Inflammatory macrophage treated with lipopolysaccharide for 4 hours (primary cell): ENCODE data around the gene TAB3.

ENCODE experiments used
- DNase-seq: peaks from one replicate; pipeline ENCODE4 v3.0.0-alpha.2; 2020

The TAB3 gene

GRCh38 chrX:30889147-30890140, at the start of gene TAB3:
TAB3 (minus strand) TSS chrX:30889254; CDS start chrX:30859588, 29,666 bp downstream.
- peak; percentile 94 for DNase-seq

DNA sequence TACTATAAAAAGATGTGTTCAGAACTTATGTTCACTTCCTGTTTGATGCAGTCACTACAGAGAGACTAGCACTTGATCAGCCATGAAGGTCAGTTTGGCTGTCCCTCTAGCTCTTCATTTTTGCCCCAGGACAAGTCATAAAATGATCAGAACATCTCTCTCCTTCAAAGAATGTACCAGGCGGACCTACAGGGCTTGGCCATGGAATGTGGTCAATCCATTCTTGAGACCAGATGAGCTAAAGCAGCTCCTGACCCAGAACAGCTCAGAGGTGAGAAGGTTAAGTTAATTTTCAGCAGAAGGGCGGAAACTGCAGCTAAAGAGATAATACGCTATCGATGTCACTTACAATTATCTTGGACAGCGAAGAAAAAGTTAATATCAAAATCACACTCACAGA, 49.2 kb upstream of the TAB3 start:
- DNase-seq, result no peak

GRCh38 chrX:30935985-30936384, 46.9 kb upstream of the TAB3 start:
- DNase-seq, result no peak

DNA sequence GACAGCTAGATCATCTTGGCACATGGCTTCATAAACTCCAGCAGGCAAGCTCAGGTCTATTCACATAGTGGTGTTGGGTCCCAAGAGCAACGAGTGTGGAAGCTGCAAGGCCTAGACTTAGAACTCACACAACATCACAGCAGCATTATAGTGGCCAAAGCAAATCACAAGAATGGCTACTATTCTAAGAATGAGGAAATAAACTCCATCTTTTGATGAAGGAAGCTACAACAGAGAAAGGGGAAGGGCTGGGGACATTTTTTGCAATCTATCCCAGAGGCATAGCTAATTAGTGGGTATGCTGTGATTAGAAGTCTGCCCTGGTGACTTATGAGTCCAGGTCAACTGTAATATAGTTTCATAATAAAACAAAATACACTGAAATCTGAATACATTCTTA, 42.9 kb upstream of the TAB3 start:
- DNase-seq, result no peak

DNA sequence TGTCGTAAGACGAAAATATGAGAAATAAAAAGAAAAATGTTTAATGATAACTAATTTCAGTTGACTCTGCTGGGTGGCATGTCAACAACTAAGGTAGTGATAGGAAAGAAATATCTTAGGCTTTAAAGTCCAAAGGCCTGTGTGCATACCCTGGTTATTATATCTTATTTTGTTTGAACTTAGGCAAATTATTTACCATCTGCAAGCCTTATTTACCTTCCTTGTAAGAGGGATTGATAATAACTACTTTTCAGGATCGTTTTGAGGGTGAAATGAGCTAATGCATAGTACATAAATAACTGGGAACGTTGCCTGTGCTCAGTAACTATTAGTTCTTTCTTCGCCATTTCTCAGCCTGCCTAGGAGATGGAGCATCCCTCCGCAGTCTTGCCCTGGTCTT, 41.6 kb upstream of the TAB3 start:
- no peak for DNase-seq

DNA sequence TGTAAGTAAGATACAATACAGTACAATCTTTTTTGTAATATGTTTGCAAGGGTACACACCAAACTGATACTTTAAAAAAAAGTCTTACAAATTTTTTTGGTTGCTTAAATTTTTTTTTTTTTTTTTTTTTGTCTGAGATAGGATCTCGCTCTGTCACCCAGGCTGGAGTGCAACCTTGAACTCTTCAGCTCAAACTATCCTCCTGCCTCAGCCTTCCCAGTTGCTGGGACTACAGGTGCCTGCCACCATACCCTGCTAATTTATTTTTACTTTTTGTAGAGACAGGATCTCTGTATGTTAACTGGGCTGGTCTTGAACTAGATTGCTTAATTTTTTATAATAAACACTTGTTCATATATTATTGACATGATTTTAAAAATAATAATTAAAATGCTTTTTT, 41.1 kb upstream of the TAB3 start:
- DNase-seq, result no peak

DNA sequence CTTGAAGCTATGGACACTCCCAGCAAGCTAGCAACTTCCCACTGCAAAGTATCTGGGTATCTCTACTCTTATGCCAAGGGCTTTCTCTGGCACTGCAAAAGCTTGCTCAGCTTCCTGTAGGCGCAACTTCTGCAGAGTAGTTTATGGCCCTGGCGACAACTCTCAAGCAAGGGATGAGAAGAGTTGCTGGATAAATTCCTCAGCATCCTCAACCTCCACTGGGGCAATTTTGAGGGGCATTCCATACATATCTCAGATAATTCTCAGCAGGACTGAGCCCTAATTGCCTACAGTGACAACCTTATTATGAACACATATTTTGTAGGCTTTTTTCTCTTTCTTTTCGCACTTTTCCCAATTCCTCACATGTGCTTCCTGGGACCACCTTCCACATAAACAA, 31.2 kb upstream of the TAB3 start:
- no peak for DNase-seq

- no peak for DNase-seq
Measured at GRCh38 chrX:30918480-30918879, 29.4 kb upstream of the TAB3 start.

- DNase-seq, result no peak
Measured at GRCh38 chrX:30913492-30913891, 24.4 kb upstream of the TAB3 start.

DNA sequence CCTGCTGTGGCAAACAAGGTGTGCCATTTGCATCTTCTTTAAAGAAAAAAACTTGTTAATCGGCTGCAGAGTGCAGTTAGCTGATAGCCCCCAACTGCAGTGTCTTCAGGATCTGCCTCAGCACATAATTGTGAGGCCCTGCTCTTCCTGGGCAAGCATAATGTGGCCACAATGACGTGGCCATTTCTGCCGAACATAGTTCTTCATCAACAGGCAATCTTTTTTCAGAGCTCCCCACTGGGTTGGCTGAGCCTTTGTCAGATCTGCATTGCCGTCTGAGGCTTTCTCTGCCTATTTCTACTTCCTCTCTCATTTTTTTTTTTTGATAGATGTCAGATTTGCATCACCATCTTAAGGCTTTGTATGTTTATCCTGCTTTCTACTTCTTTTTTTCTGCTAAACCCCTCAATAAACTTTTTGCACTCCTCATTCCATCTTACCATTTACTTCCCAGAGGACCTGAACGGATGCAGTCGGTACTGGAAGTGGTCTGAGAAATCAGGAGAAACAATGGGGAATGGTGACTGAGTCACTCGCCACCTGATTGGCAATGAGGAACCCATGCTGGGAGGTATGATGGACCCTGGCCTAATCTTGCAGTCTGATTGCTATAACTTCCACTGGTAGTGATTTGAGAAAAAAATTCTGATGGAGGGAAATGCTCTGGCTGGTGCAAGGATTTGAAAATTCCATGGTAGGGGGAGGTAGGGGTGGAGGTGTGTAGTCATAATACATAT, 21.2 kb upstream of the TAB3 start:
- DNase-seq, result peak; percentile 15

GRCh38 chrX:30906726-30907125, 17.7 kb upstream of the TAB3 start:
- DNase-seq, result no peak

DNA sequence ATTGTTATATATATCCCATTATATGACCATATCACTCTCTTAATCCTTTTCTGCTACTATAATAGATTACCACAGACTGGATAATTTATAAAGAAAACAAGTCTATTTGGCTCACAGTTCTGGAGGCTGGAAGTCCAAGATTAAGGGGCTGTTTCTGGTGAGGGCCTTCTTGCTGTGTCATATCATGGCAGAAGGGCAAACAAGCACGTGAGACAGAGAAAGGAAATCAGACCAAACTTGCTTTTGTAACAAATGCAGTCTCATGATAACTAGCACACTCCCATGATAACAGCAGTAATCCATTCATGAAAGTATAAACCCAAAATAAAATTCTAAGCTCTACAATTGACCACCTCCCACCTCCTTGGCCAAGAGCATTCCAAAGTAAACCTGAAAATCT, 16.3 kb upstream of the TAB3 start:
- no peak for DNase-seq

DNA sequence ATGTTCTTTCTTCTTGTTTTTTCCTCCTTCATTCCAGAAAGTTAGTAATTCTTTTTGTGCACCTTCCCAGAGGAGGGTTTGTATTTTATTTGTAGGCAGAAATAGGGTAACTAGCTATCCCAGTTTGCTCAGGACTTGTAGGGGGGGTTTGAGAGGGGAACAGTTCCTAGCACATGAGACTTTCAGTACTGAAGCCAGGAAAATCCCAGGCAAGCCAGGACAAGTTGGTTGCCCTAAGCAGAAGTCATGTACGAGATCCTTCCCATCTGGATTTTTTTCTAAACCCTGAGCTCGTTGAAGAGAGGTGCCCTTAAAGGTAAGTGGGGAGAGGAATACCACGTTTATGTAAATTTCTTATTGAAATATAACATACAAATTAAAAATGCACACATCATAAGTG, 15.6 kb upstream of the TAB3 start:
- DNase-seq, result no peak

DNA sequence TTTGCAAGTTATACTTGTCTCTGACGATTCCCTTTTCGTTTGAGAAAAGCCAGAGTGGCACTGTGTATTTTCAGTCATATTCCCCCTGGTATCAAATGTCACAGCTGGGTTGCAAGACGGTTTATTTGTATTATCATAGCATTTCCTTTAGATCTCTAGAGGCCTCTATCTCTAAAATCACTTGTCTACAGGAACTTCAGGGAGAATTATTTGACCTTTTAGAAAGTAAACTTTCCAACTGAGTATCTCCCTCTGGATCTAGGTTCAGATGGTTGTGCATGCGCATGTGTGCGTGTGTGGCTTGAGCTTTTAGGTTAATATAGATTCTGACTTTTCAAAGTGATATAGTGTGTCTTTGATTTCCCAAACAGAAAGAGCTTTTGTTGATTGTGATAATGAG, 15.1 kb upstream of the TAB3 start:
- DNase-seq, result no peak

DNA sequence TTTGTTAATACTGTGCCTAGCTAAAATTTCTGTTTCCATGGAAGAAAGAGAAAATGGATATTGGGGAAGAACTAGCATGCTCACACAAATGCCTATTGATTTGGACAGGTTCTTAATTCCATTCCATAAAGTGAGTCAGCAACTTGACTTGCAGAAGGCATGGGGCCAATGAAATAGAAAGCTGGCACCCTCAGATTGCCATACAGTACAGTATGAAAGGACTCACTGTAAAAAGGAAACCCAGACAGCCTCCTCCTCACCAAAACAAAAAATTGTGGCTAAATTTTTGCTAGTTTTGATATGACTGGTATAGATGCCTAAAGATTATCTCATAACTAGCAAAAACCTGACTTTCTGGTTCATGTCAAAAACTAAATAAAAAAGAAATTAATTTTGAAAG, 11.2 kb upstream of the TAB3 start:
- DNase-seq, result no peak

GRCh38 chrX:30898886-30899285, 9.8 kb upstream of the TAB3 start:
- no peak for DNase-seq

GRCh38 chrX:30895370-30895769, 6.3 kb upstream of the TAB3 start:
- no peak for DNase-seq

DNA sequence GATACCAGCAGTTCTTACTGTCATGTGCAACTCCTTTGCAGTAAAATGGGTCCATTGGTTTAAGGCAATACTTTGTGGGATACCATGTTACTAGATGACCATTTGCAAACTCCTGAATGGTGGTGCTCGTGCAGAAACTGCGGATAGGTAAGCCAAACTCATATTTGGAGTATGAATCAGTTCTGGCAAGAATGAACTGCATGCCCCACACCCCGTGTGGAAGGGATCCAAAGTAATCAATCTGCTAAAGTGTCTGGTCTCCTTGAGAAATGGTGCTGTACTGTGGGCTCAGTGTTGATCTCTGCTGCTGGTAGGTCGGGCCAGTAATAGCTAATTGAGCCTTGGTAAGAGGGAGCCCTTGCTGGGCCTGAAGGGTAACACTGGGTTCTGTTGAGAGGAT, 4.2 kb upstream of the TAB3 start:
- DNase-seq, result no peak

GRCh38 chrX:30892591-30892990, 3.5 kb upstream of the TAB3 start:
- DNase-seq, result no peak

GRCh38 chrX:30888526-30889146, 418 bp downstream of the TAB3 start:
- DNase-seq, result peak; percentile 28

DNA sequence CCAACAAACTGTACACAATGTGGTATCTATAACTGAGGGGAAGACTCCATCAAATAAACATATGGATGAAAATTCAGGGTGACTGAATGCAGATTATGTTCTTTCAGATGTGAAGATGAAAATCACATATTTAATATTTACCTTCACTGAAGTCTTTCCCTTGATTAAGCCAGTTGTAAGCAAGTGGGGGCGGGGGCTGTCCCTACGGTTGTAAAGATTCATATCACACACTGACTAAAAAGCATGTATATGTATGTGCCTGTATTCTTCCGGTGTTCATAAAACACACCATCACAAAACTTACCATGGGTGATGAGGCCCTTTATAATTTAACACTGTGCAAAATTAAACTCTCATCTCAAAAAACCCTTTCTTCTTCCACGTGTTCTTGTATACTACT, 1.3 kb downstream of the TAB3 start:
- DNase-seq, result no peak

DNA sequence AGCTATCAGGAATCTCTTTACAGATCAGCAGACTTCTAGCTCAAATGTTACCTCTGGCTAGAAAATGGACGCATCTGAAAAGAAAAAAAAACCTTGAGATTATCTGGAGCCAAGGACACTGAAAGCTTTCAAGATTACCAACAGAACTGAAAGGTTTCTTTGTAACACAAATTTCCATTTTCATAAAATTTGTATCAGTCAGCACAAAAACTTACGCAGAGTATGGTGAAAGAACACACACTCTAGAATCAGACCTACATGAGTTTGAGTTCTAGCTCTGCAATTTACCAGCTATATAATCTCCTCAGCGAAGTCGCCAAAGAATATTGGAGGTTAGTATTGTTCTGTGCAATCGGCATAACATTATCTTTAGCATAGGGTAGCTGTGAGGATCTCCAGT, 1.8 kb downstream of the TAB3 start:
- DNase-seq, result no peak

GRCh38 chrX:30885136-30885535, 3.9 kb downstream of the TAB3 start:
- DNase-seq, result no peak

- no peak for DNase-seq
Measured at GRCh38 chrX:30883138-30883537, 5.9 kb downstream of the TAB3 start.
